ENCODE measurements around the gene ZNF677.
"Not testable (repeated sequence)": the region's sequence is repeated elsewhere in the genome, so short reads cannot be mapped to it uniquely, and the experiment has no call there.

The ZNF677 gene

GRCh38 chr19:53212703-53213320 lies 41.9 kb downstream of the ZNF677 start:
- H3K9ac ChIP-seq (ENCODE audit: low read depth, low read length, poor library complexity, severe bottlenecking): no peak overlapping the region
- H3K79me2 ChIP-seq (ENCODE audit: insufficient read depth, low read length): no peaks in the 10 kb centered on the region
- H3K9me2 ChIP-seq (replicated peaks; ENCODE audit: low read depth, low read length): no peaks in the 10 kb centered on the region
- no peaks in the 10 kb centered on the region for H3F3A ChIP-seq (ENCODE audit: low read depth)
- H3K4me3 ChIP-seq (ENCODE audit: low read length, poor library complexity, severe bottlenecking): no peak overlapping the region
- TF ChIP-seq CTCF (conservative IDR thresholded peaks at IDR 0.05; ENCODE audit: low read length) (no peak), EZH2phosphoT487 (IDR thresholded peaks at IDR 0.05; ENCODE audit: borderline replicate concordance) (no peak)
- H3K36me3 ChIP-seq (ENCODE audit: insufficient read depth, low read length): no peaks in the 10 kb centered on the region
- no peak overlapping the region for H3K4me2 ChIP-seq (ENCODE audit: low read depth, low read length, poor library complexity, severe bottlenecking)
- H4K20me1 ChIP-seq (ENCODE audit: insufficient read depth, low read length, poor library complexity, severe bottlenecking): no peaks in the 10 kb centered on the region
- H3K27me3 ChIP-seq (ENCODE audit: insufficient read depth, low read length, poor library complexity, severe bottlenecking): no peaks in the 10 kb centered on the region
- H2AFZ ChIP-seq (ENCODE audit: low read length): no peak overlapping the region
- H3K9me3 ChIP-seq (ENCODE audit: insufficient read depth, low read depth, low read length): peaks cover 29% of the 10 kb centered on the region; the same call in 1 of the 2 replicates
- H3K4me1 ChIP-seq (ENCODE audit: insufficient read depth, low read length, poor library complexity, severe bottlenecking): no peaks in the 10 kb centered on the region

GRCh38 chr19:53211554-53211953 lies 43.1 kb downstream of the ZNF677 start:
- not testable (repeated sequence) for H3K27me3 ChIP-seq (ENCODE audit: insufficient read depth, low read length, poor library complexity, severe bottlenecking); H3K4me2 ChIP-seq (ENCODE audit: low read depth, low read length, poor library complexity, severe bottlenecking); H3F3A ChIP-seq (ENCODE audit: low read depth); H2AFZ ChIP-seq (ENCODE audit: low read length); H3K9ac ChIP-seq (ENCODE audit: low read depth, low read length, poor library complexity, severe bottlenecking); H3K4me1 ChIP-seq (ENCODE audit: insufficient read depth, low read length, poor library complexity, severe bottlenecking); H3K79me2 ChIP-seq (ENCODE audit: insufficient read depth, low read length); H3K4me3 ChIP-seq (ENCODE audit: low read length, poor library complexity, severe bottlenecking); H3K36me3 ChIP-seq (ENCODE audit: insufficient read depth, low read length); H4K20me1 ChIP-seq (ENCODE audit: insufficient read depth, low read length, poor library complexity, severe bottlenecking); H3K9me2 ChIP-seq (replicated peaks; ENCODE audit: low read depth, low read length)
- peaks cover 27% of the 10 kb centered on the region; the same call in 1 of the 2 replicates for H3K9me3 ChIP-seq (ENCODE audit: insufficient read depth, low read depth, low read length)

GRCh38 chr19:53196777-53197396 lies 57.8 kb downstream of the ZNF677 start:
- no peaks in the 10 kb centered on the region for H3K9me3 ChIP-seq (ENCODE audit: insufficient read depth, low read depth, low read length)

More at GRCh38 chr19:53196777-53197396, 57.8 kb downstream of the ZNF677 start:
- Histone ChIP-seq H2AFZ (ENCODE audit: low read length) (peak overlapping the region; percentile 86), H3K9ac (ENCODE audit: low read depth, low read length, poor library complexity, severe bottlenecking) (peak overlapping the region; percentile 69), H3K79me2 (ENCODE audit: insufficient read depth, low read length) (peaks cover 14% of the 10 kb centered on the region), H3F3A (ENCODE audit: low read depth) (no peaks in the 10 kb centered on the region), H3K4me3 (ENCODE audit: low read length, poor library complexity, severe bottlenecking) (peak overlapping the region; percentile 79), H4K20me1 (ENCODE audit: insufficient read depth, low read length, poor library complexity, severe bottlenecking) (no peaks in the 10 kb centered on the region), H3K4me2 (ENCODE audit: low read depth, low read length, poor library complexity, severe bottlenecking) (peak overlapping the region; percentile 77), H3K27me3 (ENCODE audit: insufficient read depth, low read length, poor library complexity, severe bottlenecking) (no peaks in the 10 kb centered on the region), H3K36me3 (ENCODE audit: insufficient read depth, low read length) (no peaks in the 10 kb centered on the region), H3K9me2 (replicated peaks; ENCODE audit: low read depth, low read length) (no peaks in the 10 kb centered on the region), H3K4me1 (ENCODE audit: insufficient read depth, low read length, poor library complexity, severe bottlenecking) (peaks cover 21% of the 10 kb centered on the region)
- TF ChIP-seq EZH2phosphoT487 (IDR thresholded peaks at IDR 0.05; ENCODE audit: borderline replicate concordance) (no peak), CTCF (conservative IDR thresholded peaks at IDR 0.05; ENCODE audit: low read length) (no peak)

Data from Loucy (cell line).